HepG2 (cell line): ENCODE measurements around the gene BRD2. TPM values are rescaled to one million over a fixed set of nuclear protein-coding genes. Genes with fewer than 3 reads are reported as not detected.

Source experiments
- CCAR2 ChIP-seq: fragments of 200-400 bp; formaldehyde crosslinking; optimal IDR thresholded peaks from 2 replicates; pipeline ENCODE3; 2018; ENCODE audit warnings: low read depth, mild to moderate bottlenecking, low read length, moderate library complexity
- GFI1 ChIP-seq: sonication (generic); formaldehyde crosslinking; IDR thresholded peaks from 2 replicates; pipeline ENCODE4 v1.5.0; 2020; ENCODE audit warnings: missing genetic modification reagents, mild to moderate bottlenecking, borderline replicate concordance
- HDAC2 ChIP-seq: sonication (generic); formaldehyde crosslinking; IDR thresholded peaks from 2 replicates; pipeline ENCODE4 v1.4.0; 2020; ENCODE audit warnings: missing genetic modification reagents
- JUN ChIP-seq: sonication (generic); formaldehyde crosslinking; IDR thresholded peaks from 2 replicates; pipeline ENCODE4 v1.4.0; 2020; ENCODE audit warnings: mild to moderate bottlenecking, missing genetic modification reagents
- KAT2B ChIP-seq: fragments of 150-350 bp; IDR thresholded peaks from 2 replicates; pipeline ENCODE4 v1.6.1; 2014; ENCODE audit warnings: low read depth, low read length, borderline replicate concordance
- MED8 ChIP-seq: sonication (generic); formaldehyde crosslinking; IDR thresholded peaks from 2 replicates; pipeline ENCODE4 v1.8.1; 2023; ENCODE audit warnings: mild to moderate bottlenecking, missing genetic modification reagents; ENCODE audit not compliant: insufficient replicate concordance
- NCOA1 ChIP-seq: sonication (generic); formaldehyde crosslinking; IDR thresholded peaks from 2 replicates; pipeline ENCODE4 v1.9.0; 2021; ENCODE audit warnings: missing genetic modification reagents
- NFE2 ChIP-seq: sonication (generic); formaldehyde crosslinking; IDR thresholded peaks from 2 replicates; pipeline ENCODE4 v1.4.0; 2020; ENCODE audit warnings: missing genetic modification reagents
- POLR2AphosphoS2 ChIP-seq: IDR thresholded peaks from 2 replicates; pipeline ENCODE4 v1.6.1; 2011; ENCODE audit warnings: low read depth, low read length, improper control_type of control experiment
- PRPF4 ChIP-seq: fragments of 200-400 bp; formaldehyde crosslinking; IDR thresholded peaks from 2 replicates; pipeline ENCODE4 v1.6.1; 2016; ENCODE audit warnings: low read length, low read depth; ENCODE audit not compliant: poor library complexity, severe bottlenecking
- PTBP1 ChIP-seq: fragments of 200-400 bp; formaldehyde crosslinking; IDR thresholded peaks from 2 replicates; pipeline ENCODE4 v1.6.1; 2018; ENCODE audit warnings: low read length, low read depth; ENCODE audit not compliant: poor library complexity, severe bottlenecking
- SAP130 ChIP-seq: IDR thresholded peaks from 2 replicates; pipeline ENCODE4 v1.6.1; 2016; ENCODE audit warnings: low read depth
- SMARCC2 ChIP-seq: fragments of 450-650 bp; IDR thresholded peaks from 2 replicates; pipeline ENCODE4 v1.6.1; 2017; ENCODE audit warnings: antibody characterized with exemption, mild to moderate bottlenecking
- SOX5 ChIP-seq: IDR thresholded peaks from 2 replicates; pipeline ENCODE4 v1.6.1; 2016; ENCODE audit warnings: borderline replicate concordance
- THAP11 ChIP-seq: IDR thresholded peaks from 2 replicates; pipeline ENCODE4 v1.6.1; 2016; ENCODE audit warnings: missing biosample characterization, missing genetic modification reagents
- U2AF1 ChIP-seq: fragments of 200-400 bp; formaldehyde crosslinking; optimal IDR thresholded peaks from 2 replicates; pipeline ENCODE3; 2017; ENCODE audit warnings: mild to moderate bottlenecking, low read depth, low read length
- ZFP1 ChIP-seq: IDR thresholded peaks from 2 replicates; pipeline ENCODE4 v1.6.1; 2016
- ZMAT3 ChIP-seq: sonication (generic); formaldehyde crosslinking; conservative IDR thresholded peaks from 2 replicates; pipeline ENCODE4 v1.7.0; 2021; ENCODE audit warnings: missing genetic modification reagents
- ZNF224 ChIP-seq: sonication (generic); formaldehyde crosslinking; IDR thresholded peaks from 2 replicates; pipeline ENCODE4 v1.5.0; 2020; ENCODE audit warnings: mild to moderate bottlenecking, missing genetic modification reagents
- ZNF552 ChIP-seq: sonication (generic); formaldehyde crosslinking; IDR thresholded peaks from 2 replicates; pipeline ENCODE4 v1.9.0; 2022; ENCODE audit warnings: missing genetic modification reagents, mild to moderate bottlenecking, borderline replicate concordance
- ZNF562 ChIP-seq: sonication (generic); formaldehyde crosslinking; IDR thresholded peaks from 2 replicates; pipeline ENCODE4 v1.8.0; 2022; ENCODE audit warnings: missing genetic modification reagents, borderline replicate concordance
- ZNF660 ChIP-seq: sonication (generic); formaldehyde crosslinking; IDR thresholded peaks from 2 replicates; pipeline ENCODE4 v1.5.1; 2020; ENCODE audit warnings: mild to moderate bottlenecking, low read depth, missing genetic modification reagents, borderline replicate concordance
- polyA plus RNA-seq, 8 experiments: library from polyadenylated mRNA; depleted of rRNA in 3 of 8; stranded (reverse) in 7 of 8; unstranded in 1 of 8; fragments of >200 nt; fragmentation: Illumina TruSeq in 4 of 8; extraction: Trizol in 4 of 8; gene quantifications; 2 replicates each; pipeline versions ENCODE4 v1.2.1 to v1.2.3, GENCODE V29; 2011 to 2016; ENCODE audit warnings: low read depth in 4 of 8, missing spikeins in 1 of 8, mixed read lengths in 1 of 8; ENCODE audit not compliant: insufficient read depth in 1 of 8
- total RNA-seq, 5 experiments: library from RNA; depleted of rRNA; stranded (reverse); fragments of >200 nt; fragmentation: Illumina TruSeq; extraction: Trizol; gene quantifications; 2 replicates each; pipeline ENCODE4 v1.2.3, GENCODE V29; 2016; ENCODE audit warnings: low read depth in 1 of 5
- TF ChIP-seq, protein P1 (sequence below): sonication (generic); formaldehyde crosslinking; IDR thresholded peaks from 2 replicates; pipeline ENCODE4; 2020; ENCODE audit warnings: missing genetic modification reagents, mild to moderate bottlenecking, borderline replicate concordance
- TF ChIP-seq, protein P2 (sequence below): sonication (generic); formaldehyde crosslinking; IDR thresholded peaks from 2 replicates; pipeline ENCODE4 v1.8.1; 2023; ENCODE audit warnings: missing genetic modification reagents, inconsistent platforms, borderline replicate concordance
- TF ChIP-seq, protein P3 (sequence below): IDR thresholded peaks from 2 replicates; pipeline ENCODE4 v1.6.1; 2018; ENCODE audit warnings: missing genetic modification reagents, mild to moderate bottlenecking, missing compliant biosample characterization

BRD2 gene
- total and polyA plus RNA-seq, 2 of the 13 experiments (the other 11 are each of a cell fraction or from before 2014, with no cell fraction given), result 143 to 202 TPM

DNA sequence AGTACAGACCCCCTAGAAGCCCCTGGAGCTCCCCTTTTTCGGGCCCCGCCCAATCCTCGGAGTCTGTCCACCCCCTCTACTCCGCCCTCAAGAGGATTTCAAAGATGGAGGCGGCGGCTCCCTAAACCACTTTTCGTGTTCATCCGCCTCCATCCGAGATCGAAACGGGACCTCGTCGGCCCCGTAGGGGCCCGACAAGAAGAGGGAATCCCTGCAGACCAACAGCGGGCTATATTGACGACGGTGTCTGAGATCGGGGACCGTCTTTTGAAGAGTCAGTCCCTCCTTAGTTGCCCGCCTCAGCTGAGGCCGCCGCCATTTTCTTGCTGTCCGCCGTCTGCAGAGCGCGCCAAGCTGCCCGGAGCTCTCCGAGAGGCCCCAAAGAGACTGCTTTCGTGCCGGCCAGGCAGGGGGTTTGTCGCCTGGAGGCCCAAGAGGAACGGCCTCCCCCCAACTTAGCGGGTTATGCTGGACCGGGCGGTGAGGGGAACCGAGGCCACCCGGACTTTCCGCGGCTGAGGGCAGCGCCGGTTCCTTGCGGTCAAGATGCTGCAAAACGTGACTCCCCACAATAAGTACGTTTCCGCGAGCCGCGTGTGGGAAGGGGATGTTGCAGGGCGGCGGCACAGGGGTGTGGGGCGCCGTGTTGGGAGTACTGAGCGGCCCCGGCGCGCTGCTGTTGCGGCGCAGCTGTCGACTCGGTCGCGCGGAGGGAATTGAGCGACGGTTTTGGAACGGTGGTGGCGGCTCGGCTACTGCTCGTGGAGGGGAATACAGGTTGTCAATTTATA is 4.2 kb downstream of the BRD2 start (continued):
- TF ChIP-seq MED8, result no peak
- no peak for TF ChIP-seq SOX5 (CRISPR knock-in tag)
- TF ChIP-seq U2AF1, result no peak
- no peak for TF ChIP-seq GFI1 (CRISPR knock-in tag)
- peak; percentile 36 for TF ChIP-seq ZMAT3 (CRISPR knock-in tag)
- TF ChIP-seq ZNF552, result no peak
- TF ChIP-seq SMARCC2, result no peak
- TF ChIP-seq ZFP1 (CRISPR knock-in tag), result no peak
- TF ChIP-seq POLR2AphosphoS2, result no peak; the same call in 1 of the 2 replicates
- TF ChIP-seq NFE2, result no peak
- TF ChIP-seq, protein P1, sequence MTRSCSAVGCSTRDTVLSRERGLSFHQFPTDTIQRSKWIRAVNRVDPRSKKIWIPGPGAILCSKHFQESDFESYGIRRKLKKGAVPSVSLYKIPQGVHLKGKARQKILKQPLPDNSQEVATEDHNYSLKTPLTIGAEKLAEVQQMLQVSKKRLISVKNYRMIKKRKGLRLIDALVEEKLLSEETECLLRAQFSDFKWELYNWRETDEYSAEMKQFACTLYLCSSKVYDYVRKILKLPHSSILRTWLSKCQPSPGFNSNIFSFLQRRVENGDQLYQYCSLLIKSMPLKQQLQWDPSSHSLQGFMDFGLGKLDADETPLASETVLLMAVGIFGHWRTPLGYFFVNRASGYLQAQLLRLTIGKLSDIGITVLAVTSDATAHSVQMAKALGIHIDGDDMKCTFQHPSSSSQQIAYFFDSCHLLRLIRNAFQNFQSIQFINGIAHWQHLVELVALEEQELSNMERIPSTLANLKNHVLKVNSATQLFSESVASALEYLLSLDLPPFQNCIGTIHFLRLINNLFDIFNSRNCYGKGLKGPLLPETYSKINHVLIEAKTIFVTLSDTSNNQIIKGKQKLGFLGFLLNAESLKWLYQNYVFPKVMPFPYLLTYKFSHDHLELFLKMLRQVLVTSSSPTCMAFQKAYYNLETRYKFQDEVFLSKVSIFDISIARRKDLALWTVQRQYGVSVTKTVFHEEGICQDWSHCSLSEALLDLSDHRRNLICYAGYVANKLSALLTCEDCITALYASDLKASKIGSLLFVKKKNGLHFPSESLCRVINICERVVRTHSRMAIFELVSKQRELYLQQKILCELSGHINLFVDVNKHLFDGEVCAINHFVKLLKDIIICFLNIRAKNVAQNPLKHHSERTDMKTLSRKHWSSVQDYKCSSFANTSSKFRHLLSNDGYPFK (CRISPR knock-in tag), result 0 out of 2 replicates have a peak, but pooled peaks have one; percentile 70
- no peak for TF ChIP-seq PRPF4
- no peak for TF ChIP-seq ZNF562 (CRISPR knock-in tag)
- no peak for TF ChIP-seq HDAC2
- TF ChIP-seq PTBP1, result no peak
- no peak for TF ChIP-seq CCAR2
- TF ChIP-seq THAP11, result no peak
- TF ChIP-seq, protein P2, sequence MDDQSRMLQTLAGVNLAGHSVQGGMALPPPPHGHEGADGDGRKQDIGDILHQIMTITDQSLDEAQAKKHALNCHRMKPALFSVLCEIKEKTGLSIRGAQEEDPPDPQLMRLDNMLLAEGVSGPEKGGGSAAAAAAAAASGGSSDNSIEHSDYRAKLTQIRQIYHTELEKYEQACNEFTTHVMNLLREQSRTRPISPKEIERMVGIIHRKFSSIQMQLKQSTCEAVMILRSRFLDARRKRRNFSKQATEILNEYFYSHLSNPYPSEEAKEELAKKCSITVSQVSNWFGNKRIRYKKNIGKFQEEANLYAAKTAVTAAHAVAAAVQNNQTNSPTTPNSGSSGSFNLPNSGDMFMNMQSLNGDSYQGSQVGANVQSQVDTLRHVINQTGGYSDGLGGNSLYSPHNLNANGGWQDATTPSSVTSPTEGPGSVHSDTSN, result no peak
- no peak for TF ChIP-seq KAT2B
- TF ChIP-seq, protein P3, sequence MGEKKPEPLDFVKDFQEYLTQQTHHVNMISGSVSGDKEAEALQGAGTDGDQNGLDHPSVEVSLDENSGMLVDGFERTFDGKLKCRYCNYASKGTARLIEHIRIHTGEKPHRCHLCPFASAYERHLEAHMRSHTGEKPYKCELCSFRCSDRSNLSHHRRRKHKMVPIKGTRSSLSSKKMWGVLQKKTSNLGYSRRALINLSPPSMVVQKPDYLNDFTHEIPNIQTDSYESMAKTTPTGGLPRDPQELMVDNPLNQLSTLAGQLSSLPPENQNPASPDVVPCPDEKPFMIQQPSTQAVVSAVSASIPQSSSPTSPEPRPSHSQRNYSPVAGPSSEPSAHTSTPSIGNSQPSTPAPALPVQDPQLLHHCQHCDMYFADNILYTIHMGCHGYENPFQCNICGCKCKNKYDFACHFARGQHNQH (CRISPR knock-in tag), result peak; percentile 4
- 0 out of 2 replicates have a peak, but pooled peaks have one; percentile 15 for TF ChIP-seq NCOA1
- 0 out of 2 replicates have a peak, but pooled peaks have one; percentile 28 for TF ChIP-seq ZNF660 (CRISPR knock-in tag)
- TF ChIP-seq ZNF224 (CRISPR knock-in tag), result 0 out of 2 replicates have a peak, but pooled peaks have one; percentile 65
- no peak for TF ChIP-seq JUN (CRISPR knock-in tag)
- no peak; the same call in none of the 2 replicates for TF ChIP-seq SAP130 (CRISPR knock-in tag)
